GM12878 (cell line): ENCODE results near the gene MCF2L2. TPM values are rescaled to one million over a fixed set of nuclear protein-coding genes. Genes with fewer than 3 reads are reported as not detected.

Source experiments
- ATAC-seq: fragments of 200-7000 bp; cut with Tn5 transposase; 3 replicates; pipeline ENCODE4 v1.9.1; 2020; ENCODE audit warnings: mild to moderate bottlenecking, moderate library complexity
- BruUV-seq: library from RNA; stranded (reverse); fragments of 400-500 nt; replicated peaks from 2 replicates; lab custom pipeline; 2021; lab: Mats Ljungman, UMichigan
- CTCF ChIA-PET: fragments of 300-600 bp; sonication (Branson Sonifier 250); formaldehyde crosslinking; extraction: SDS; loops from one replicate; lab custom pipeline; 2021; ENCODE audit warnings: inconsistent platforms; lab: Yijun Ruan, JAX
- POLR2A ChIA-PET: fragments of 350-600 bp; formaldehyde crosslinking; extraction: SDS; loops from one replicate; lab custom pipeline; 2021; ENCODE audit warnings: inconsistent platforms; lab: Charles Lee
- RAD21 ChIA-PET: fragments of 300-600 bp; sonication (Branson Sonifier 250); formaldehyde crosslinking; loops from one replicate; lab custom pipeline; 2023; ENCODE audit warnings: antibody characterized with exemption; ENCODE audit not compliant: unreplicated experiment; lab: Charles Lee
- SMC1A ChIA-PET: fragments of 300-600 bp; sonication (Branson Sonifier 250); formaldehyde crosslinking; loops from one replicate; lab custom pipeline; 2023; ENCODE audit not compliant: unreplicated experiment, uncharacterized antibody; lab: Charles Lee
- DNase-seq: peaks from one replicate; pipeline ENCODE4 v3.0.0-alpha.2; 2011; ENCODE audit warnings: low read depth, low spot score
- FAIRE-seq: peaks from 3 replicates; lab custom pipeline; 2011; peaks lifted over from hg19 to GRCh38; lab: Jason Lieb, UNC
- H2AFZ ChIP-seq: 2 replicates; pipeline ENCODE4 v1.6.0; 2011; ENCODE audit warnings: low read depth, low read length, control low read depth; ENCODE audit not compliant: control insufficient read depth
- H3K27ac ChIP-seq: 2 replicates; pipeline ENCODE4 v1.5.1; 2011; ENCODE audit warnings: control low read depth; ENCODE audit not compliant: control insufficient read depth, insufficient read depth
- H3K27me3 ChIP-seq, 2 experiments: replicated peaks in 1 of 2; 2 replicates each; pipeline versions ENCODE4 v1.6.0 to v1.6.1; 2011; ENCODE audit warnings: low read length in 1 of 2; ENCODE audit not compliant: control insufficient read depth in 2 of 2, insufficient read depth in 2 of 2
- H3K36me3 ChIP-seq, 2 experiments: 2 replicates each; pipeline ENCODE4 v1.5.1; 2011; ENCODE audit warnings: low read length in 1 of 2; ENCODE audit not compliant: control insufficient read depth in 2 of 2, insufficient read depth in 2 of 2
- H3K4me1 ChIP-seq: 2 replicates; pipeline ENCODE4 v1.6.1; 2011; ENCODE audit warnings: mild to moderate bottlenecking, low read length, moderate library complexity, mixed read lengths; ENCODE audit not compliant: control insufficient read depth, insufficient read depth
- H3K4me2 ChIP-seq: 2 replicates; pipeline ENCODE4 v1.6.0; 2011; ENCODE audit warnings: control low read depth; ENCODE audit not compliant: control insufficient read depth, insufficient read depth
- H3K4me3 ChIP-seq: fragments of 200-600 bp; sonication (generic); 2 replicates; pipeline ENCODE4 v1.5.1; 2016
- H3K79me2 ChIP-seq: 2 replicates; pipeline ENCODE4 v1.6.0; 2011; ENCODE audit warnings: low read length; ENCODE audit not compliant: control insufficient read depth, insufficient read depth
- H3K9ac ChIP-seq: 2 replicates; pipeline ENCODE4 v1.8.0; 2011; ENCODE audit warnings: low read length, control low read depth, mixed read lengths; ENCODE audit not compliant: control insufficient read depth, insufficient read depth
- H3K9me3 ChIP-seq: replicated peaks from 3 replicates; pipeline ENCODE4 v1.5.1; 2011; ENCODE audit warnings: mild to moderate bottlenecking, low read length; ENCODE audit not compliant: control insufficient read depth, insufficient read depth
- H4K20me1 ChIP-seq: 2 replicates; pipeline ENCODE4 v1.6.0; 2011; ENCODE audit not compliant: control insufficient read depth, insufficient read depth
- CBFB ChIP-seq: IDR thresholded peaks from 2 replicates; pipeline ENCODE4 v1.6.1; 2016; ENCODE audit warnings: antibody characterized with exemption, low read depth
- DPF2 ChIP-seq: fragments of 450-650 bp; IDR thresholded peaks from 2 replicates; pipeline ENCODE4 v1.6.1; 2017; ENCODE audit warnings: mild to moderate bottlenecking
- ETV6 ChIP-seq, 2 experiments: fragments of 450-650 bp in 1 of 2; IDR thresholded peaks in 1 of 2; conservative IDR thresholded peaks in 1 of 2; 2 replicates each; pipeline ENCODE4 v1.6.1; 2014; ENCODE audit warnings: antibody characterized with exemption in 1 of 2, borderline replicate concordance in 1 of 2, low read depth in 1 of 2, mild to moderate bottlenecking in 1 of 2, moderate library complexity in 1 of 2
- IRF5 ChIP-seq: fragments of 450-650 bp; IDR thresholded peaks from 2 replicates; pipeline ENCODE4 v1.6.1; 2017; ENCODE audit warnings: borderline replicate concordance
- SKIL ChIP-seq: fragments of 450-650 bp; IDR thresholded peaks from 2 replicates; pipeline ENCODE4 v1.6.1; 2017; ENCODE audit warnings: mild to moderate bottlenecking, low read depth, inconsistent platforms; ENCODE audit not compliant: poor library complexity, severe bottlenecking
- SMAD1 ChIP-seq: fragments of 450-650 bp; IDR thresholded peaks from 2 replicates; pipeline ENCODE4 v1.6.1; 2018; ENCODE audit warnings: mild to moderate bottlenecking, low read depth; ENCODE audit not compliant: partially characterized antibody
- ZNF592 ChIP-seq: fragments of 450-650 bp; IDR thresholded peaks from 2 replicates; pipeline ENCODE4 v1.6.1; 2017; ENCODE audit warnings: mild to moderate bottlenecking, moderate library complexity
- WGBS: methylation state at CpG from one replicate; pipeline ENCODE4 v1.1.6; 2016; ENCODE audit warnings: low lambda C conversion rate; ENCODE audit not compliant: insufficient replicate concordance, insufficient coverage; ENCODE audit errors: missing lambda C conversion rate; 5-methylcytosine and 5-hydroxymethylcytosine counted together
- in situ Hi-C: fragments of 300-500 bp; cut with MboI; formaldehyde crosslinking; loops from 9 replicates; pipeline ENCODE4 v1.14.3; 2018; ENCODE audit warnings: mixed read lengths
- intact Hi-C: fragments of 100-400 bp; cut with micrococcal nuclease; formaldehyde crosslinking; loops from one replicate; pipeline ENCODE4 v1.14.2; 2022; ENCODE audit not compliant: unreplicated experiment
- polyA plus RNA-seq, 11 experiments: library from polyadenylated mRNA; depleted of rRNA in 4 of 11; unstranded in 6 of 11; stranded (reverse) in 5 of 11; fragments of >200 nt; fragmentation: Nextera tagmentation in 4 of 11; fragmentation: Illumina TruSeq in 1 of 11; extraction: Ambion mirVana in 4 of 11; extraction: Trizol in 1 of 11; gene quantifications; 1 replicate in 1 of 11; 2 replicates in 10 of 11; pipeline versions ENCODE4 v1.2.1 to v1.2.3, GENCODE V29; 2011 to 2016; ENCODE audit warnings: inconsistent platforms in 2 of 11, missing spikeins in 2 of 11, low read depth in 1 of 11
- total RNA-seq, 4 experiments: library from RNA; depleted of rRNA in 3 of 4; stranded (reverse); fragments of >200 nt in 3 of 4; fragmentation: Illumina TruSeq in 1 of 4; extraction: Trizol in 1 of 4; gene quantifications; 2 replicates each; pipeline versions ENCODE4 v1.2.1 to v1.2.3, GENCODE V29; 2013 to 2021

Gene MCF2L2
- total and polyA plus RNA-seq, 10 of the 15 experiments (the other 5 are each of a cell fraction or from before 2014, with no cell fraction given) = 0.37 to 2.8 (median 1.4) TPM

GRCh38 chr3:183226333-183226890 lies 202.0 kb downstream of the MCF2L2 start:
- WGBS = 59% methylated on average over 7 of the region's 9 CpGs
- Histone ChIP-seq H3K9ac (no peak overlapping the region), H3K4me3 (no peak overlapping the region), H2AFZ (no peak overlapping the region), H3K4me1 (no peaks in the 10 kb centered on the region), H3K27me3 (0 out of 4 replicates have a peak, but pooled peaks cover 0 to 3% of the 10 kb centered on the region in 2 experiments), H3K36me3 (no peaks in the 10 kb centered on the region), H3K4me2 (no peak overlapping the region)
- in situ Hi-C loops = no loop called here
- ChIA-PET RAD21 (no interaction called here), SMC1A (no interaction called here)
- DNase-seq (no peak), FAIRE-seq (no peak), ATAC-seq (no peak)
- no TSS peak for BruUV-seq
- TF ChIP-seq SMAD1 (no peak), SKIL (no peak), DPF2 (no peak), CBFB (no peak), ETV6 (conservative IDR thresholded peaks at IDR 0.05 in 1 of 2, IDR thresholded peaks at IDR 0.05 in 1 of 2; ENCODE audit: borderline replicate concordance in 1 of 2, low read depth in 1 of 2) (no peak), ZNF592 (no peak), IRF5 (no peak)
- TF ChIP-seq, all 136 proteins: peak for 0
- no peaks in the 10 kb centered on the region for H4K20me1 ChIP-seq
- ChIA-PET POLR2A (no interaction called here), CTCF (no interaction called here)
- intact Hi-C loops = no loop called here
- H3K9me3 ChIP-seq = no peaks in the 10 kb centered on the region
- H3K27ac ChIP-seq = no peak overlapping the region
- H3K79me2 ChIP-seq = no peaks in the 10 kb centered on the region
